GM18870 (cell line): Measurements from ENCODE around the gene KRTAP10-3.

Experiments used
- ATAC-seq: cut with Tn5 transposase; IDR thresholded peaks from one replicate; pipeline ENCODE4 v1.9.1; 2021; ENCODE audit warnings: moderate library complexity; ENCODE audit not compliant: unreplicated experiment

KRTAP10-3 gene

DNA sequence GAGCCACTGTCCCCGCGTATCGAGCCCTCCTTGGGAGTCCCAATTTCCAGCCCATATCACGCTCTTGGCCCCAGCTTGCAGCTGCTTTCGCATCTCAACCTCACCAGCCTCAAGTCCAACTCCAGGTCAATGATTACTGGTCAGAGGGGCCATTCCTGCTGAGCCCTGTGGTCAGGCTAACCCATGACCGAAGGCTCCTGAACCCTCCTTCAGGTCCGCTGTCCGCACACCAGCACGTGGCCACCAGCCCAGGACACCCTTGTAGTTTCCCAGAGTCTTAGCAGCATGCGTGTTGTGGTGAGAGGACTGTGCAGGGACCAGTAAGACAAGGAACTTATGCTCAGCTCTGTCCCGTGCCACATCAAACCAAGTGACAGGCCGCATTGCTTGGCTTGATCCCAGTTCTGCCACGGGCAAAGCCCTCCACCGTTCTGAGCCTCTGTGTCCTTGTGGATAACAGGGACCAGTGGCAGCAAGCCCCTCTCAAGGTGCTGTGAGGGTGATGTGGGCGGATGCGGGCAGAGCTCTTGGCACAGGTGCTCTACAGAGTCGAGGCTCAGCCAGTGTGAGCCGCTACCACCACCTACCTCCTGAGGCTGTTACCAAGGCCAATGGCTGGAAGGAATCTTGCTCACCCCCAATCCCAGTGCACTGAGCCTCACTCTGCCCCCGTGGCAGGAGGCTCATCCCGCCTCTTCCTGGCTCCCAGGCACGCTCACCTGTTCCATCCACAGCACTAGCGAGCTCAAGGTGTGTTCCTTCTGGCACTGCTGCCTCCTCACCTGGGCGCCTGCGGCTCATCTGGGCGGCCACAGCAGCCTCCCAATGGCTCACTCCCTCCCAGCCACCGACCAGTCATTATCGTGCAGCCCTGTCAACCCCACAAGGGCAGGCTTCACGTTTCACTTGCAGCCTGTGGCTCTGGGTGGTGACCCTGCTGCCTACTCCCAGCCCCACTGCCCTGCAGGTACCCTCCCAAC, 39.0 kb downstream of the KRTAP10-3 start:
- ATAC-seq = no peak

GRCh38 chr21:44518686-44519085, 39.9 kb downstream of the KRTAP10-3 start:
- no peak for ATAC-seq

DNA sequence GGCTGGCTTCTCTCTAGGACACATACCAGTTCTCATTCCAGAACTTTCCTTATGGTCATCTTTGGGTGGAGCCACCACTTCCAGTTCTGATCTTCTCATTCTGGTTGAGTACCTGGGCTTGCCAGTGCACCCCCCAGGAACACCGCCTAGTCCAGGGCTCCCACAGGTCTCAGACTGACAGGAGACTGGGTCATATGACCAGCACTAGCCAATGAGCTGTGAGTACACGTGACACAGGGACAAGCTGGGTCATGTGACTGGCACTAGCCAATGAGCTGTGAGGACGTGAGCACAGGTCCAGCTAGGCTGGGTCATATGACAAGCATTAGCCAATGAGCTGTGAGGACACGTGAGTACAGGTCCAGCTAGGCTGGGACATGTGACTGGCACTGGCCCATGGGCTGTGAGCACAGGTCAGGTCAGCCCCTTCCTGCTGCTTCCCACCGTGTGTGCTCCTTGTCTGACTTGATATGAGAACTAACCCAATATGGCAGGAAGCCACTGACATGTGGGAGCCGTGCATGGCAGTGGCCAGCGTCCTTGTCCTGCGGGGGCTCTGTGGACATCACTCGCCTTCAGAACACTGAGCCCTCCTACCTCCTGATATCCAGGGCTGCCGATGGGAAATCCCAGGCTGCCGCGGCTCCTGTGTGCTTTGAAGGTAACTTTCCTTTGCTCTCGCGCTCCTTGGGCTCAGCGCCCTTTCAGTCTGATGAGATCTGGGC, 41.3 kb downstream of the KRTAP10-3 start:
- no peak for ATAC-seq

DNA sequence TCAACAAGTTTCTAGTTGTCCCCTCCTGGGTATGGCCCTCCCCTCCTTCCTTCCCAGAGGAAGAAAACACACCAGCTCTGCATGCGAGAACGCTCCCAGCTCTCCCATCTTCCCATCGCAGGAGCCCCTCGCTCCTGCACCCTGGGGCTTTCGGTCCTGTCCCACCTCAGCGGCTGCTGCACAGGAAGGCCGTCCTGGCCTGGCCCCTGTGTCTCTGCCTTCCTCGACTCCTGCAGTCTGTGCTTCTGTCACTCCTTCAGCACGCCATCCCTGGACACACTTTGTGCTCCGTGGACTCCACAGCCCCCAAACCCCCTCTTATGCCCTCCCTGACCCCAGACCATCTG, 41.8 kb downstream of the KRTAP10-3 start:
- no peak for ATAC-seq

DNA sequence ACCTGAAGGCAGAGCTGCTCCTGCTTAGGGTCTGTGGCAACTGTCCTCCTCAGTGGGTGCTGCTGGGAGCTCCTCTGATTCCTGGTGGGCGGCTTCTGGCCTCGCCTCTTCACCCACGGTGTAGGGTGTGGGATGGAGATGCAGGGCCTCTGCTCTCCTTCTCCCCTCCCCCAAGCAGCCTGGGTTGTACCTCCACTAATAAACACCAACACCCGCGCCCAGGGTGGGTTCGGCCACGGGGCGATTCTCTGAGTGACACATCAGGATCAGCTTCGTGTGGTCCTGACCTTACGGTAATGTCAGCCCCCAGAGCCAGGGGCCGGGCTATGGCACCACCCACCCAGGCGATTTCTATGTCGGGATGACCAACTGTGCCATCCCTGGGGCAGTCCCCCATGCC, 42.3 kb downstream of the KRTAP10-3 start:
- ATAC-seq = no peak

DNA sequence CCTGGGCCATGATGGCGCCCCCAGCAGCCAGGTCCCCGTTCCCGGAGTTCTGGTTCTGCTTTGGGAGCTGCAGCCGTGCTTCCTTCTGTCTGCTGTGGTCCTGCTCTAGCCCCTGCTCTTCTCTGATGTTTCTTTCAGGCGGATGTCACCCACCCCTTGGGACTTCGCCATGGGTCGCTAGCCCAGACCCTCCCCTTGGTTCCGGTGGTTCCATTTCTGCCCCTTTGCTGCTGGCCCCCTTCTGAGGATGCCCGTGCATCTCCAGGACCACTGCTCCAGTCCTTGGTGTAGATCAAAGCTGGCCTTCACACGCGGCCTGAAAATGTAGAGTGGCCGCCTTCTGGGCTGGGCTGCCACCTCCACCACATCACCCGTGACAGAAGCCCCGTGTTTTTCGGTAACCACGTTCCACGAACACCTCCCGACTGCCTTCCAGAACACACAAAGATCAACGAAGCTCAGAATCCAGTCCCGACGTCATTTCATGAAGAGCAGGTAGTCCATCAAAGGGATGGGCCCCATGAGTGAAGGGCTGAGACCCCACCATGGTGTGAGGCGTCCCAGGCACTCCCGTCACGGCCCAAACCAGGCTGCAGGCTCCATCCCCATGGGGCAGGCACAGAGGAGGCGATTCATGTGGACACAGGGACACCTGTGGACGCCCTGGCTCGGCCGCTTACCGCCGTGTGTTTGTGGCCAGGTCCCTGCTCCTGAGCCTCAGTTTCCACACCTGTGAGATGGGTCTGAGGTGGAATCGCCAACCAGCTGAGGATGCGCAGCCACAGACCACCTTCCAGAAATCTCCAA, 43.0 kb downstream of the KRTAP10-3 start:
- no peak for ATAC-seq

DNA sequence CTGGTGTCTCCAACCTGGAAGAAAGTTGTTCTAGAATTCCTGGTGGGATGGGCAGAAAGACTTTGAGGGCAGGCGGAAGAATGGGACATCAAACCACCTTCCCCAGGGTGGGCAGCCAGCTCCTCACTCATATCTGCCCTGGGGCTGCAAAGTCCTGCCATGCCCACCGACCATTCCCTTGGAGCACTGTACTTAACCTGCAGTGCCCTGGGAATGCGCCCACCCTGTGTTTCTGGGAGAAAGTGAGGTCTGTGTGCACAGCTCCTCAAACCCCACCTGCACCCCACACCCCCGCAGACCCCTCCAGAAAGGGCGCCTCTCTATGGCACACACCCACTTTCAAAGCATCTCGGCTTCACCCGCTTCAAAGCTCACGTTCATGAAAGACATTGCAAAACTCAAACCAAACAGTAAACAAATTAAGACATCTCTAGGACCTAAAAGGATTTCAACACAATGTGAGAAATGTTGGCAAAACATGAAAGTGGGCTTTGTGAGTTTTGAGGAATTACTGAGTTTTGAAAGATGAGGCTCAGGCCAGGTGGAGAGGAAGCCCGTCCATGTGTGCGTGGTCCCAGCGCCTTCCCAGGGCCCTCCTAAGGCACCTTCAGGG, 43.7 kb downstream of the KRTAP10-3 start:
- no peak for ATAC-seq

- no peak for ATAC-seq
Observed at GRCh38 chr21:44514218-44514520, 44.4 kb downstream of the KRTAP10-3 start.

DNA sequence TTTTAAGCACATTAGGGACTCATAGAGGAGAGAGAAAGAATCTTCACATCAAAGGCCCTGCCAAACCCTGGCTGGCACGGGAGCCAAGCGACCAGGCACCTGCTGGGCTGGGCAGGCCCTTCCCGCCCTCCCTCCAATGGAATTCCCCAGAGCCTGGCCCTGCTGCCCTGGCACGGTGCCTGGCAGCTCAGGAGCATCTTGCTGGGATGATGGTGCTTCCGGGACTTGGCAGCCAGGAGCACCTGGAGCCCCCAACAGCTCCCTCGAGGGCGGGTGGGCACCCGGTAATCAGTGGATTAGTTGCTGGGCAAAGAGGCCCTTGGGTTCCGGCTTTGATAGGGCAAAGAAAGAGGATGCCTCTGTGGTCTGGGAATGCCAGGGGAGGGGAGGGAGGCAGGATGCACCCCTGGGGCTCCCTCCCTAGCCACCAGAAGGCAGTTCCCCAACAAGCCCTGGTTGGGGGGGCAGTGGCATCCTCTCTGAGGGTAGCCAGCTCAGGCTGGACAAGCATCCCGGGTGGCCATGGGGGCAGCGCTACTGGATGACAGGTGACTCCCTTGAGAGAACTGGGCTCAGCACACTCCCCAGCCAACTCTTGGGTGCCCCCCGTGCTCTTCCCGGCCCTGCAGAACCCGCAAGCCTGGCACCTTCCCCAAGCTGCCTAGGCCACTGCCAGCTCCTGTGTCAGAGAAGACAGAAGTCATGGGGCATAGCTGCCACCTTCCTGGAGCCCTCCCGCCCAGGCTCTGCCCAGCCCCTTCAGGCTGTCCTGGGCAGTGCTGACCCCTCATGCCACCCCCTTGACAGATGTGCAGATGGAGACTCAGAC, 45.0 kb downstream of the KRTAP10-3 start:
- ATAC-seq = no peak

- ATAC-seq = no peak
Observed at GRCh38 chr21:44512496-44513388, 45.9 kb downstream of the KRTAP10-3 start.

GRCh38 chr21:44511938-44512275, 46.7 kb downstream of the KRTAP10-3 start:
- ATAC-seq = no peak

DNA sequence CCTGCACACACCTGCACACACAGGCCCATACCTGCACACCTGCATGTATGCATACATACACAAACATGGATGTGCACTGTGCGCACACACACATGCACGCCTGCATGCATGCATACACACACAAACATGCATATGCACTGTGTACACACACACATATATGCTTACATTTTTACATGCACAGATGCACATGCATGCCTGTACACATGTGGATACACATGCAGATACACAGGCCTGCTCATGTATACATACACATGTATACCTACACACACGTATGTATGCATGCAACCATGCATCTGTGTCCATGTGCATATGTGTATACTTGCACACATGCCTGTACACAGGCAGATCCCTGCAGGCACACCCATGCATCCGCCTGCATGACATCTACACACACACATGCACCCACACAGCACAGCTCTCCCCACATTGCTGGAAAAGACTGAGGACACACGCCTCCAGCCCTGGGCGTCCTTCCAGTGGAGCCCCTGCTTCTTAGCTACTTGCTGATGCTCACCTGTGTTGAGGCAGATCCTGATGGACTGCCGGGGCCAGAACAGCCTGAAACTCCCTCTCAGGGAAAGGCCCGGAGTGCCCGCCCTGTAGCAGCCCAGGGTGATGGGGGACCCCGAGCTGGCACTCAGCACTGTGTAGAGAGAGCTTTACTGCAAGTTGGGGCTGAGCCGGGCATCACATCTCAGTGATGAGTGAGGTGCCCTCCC, 47.2 kb downstream of the KRTAP10-3 start:
- ATAC-seq = no peak

- ATAC-seq = no peak
Observed at GRCh38 chr21:44510508-44511218, 47.9 kb downstream of the KRTAP10-3 start.

GRCh38 chr21:44510109-44510507, 48.5 kb downstream of the KRTAP10-3 start:
- no peak for ATAC-seq

DNA sequence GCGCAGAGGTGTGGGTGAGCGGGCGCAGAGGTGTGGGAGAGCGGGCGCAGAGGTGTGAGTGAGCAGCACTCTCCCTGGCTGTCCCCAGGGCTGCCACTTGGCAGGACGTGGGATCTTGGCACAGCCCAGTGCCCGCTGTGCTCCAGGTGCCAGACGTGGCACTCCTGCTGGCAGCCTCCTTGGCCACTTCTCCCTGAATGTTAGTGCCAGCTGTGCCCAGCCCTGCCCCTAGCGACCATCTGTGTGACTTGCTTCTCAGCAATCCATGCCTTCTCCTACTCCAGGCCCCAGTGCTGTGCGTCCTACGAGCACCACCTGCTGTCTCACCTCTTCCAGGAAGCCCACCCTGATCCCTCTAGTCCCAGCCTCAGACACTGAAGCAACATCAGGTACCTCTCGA, 49.1 kb downstream of the KRTAP10-3 start:
- no peak for ATAC-seq

DNA sequence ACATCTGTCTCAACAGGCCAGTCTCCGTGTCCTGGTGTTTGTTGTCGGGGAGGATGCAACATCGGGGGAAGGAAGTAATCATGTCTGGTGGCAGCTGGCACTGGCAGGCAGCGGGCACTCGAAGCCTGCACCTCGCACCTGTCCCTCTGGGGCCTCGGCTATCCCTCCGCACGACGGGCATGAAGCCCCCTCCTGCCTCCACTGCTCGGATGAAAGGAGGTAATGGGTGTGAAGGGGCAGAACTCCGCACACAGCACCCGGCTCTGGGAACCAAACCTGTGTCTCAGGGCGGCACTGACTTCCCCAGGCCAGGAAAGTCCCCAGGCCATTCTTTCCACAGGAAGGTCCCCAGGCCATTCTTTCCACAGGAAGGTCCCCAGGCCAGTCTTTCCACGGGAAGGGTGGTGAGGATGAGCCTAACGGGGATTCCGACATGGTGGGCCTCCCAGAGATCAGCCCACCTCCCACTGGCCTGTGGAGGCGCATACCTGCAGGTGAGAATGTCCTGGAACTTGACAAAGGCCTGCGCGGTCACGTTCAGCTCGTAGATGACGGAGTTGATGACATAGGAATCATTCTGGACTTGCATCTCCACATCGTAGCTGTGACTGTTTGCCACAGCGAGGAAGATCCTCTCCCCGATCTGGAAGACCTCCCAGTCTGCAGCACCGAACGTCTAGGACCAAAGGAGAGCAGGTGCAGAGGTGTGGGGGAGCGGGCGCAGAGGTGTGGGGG, 49.7 kb downstream of the KRTAP10-3 start:
- ATAC-seq = no peak

- ATAC-seq = no peak
Observed at GRCh38 chr21:44508426-44508710, 50.2 kb downstream of the KRTAP10-3 start.
